Measurements from ENCODE around the gene EPHA1.

Gene EPHA1

DNA sequence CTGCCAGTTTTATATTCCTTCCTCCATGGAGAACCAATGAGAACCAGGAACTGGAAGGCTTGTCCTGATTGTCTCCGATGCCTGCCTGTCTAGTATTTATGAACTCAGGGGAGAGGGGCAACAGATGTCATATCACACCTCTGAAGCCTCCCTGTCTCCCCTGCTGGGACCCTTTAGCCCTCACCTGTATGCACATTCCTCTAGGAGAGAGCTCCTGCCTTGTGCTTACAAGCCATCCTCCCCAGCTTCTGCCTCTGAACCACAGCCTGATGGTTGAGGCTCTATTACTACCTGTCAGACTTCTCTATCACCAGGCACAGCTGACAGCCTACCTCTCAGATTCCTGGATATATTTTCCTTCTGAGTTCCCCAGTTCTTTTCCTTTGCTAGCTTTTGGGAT lies 40.3 kb downstream of the EPHA1 start:
- DNase-seq, result no peak

DNA sequence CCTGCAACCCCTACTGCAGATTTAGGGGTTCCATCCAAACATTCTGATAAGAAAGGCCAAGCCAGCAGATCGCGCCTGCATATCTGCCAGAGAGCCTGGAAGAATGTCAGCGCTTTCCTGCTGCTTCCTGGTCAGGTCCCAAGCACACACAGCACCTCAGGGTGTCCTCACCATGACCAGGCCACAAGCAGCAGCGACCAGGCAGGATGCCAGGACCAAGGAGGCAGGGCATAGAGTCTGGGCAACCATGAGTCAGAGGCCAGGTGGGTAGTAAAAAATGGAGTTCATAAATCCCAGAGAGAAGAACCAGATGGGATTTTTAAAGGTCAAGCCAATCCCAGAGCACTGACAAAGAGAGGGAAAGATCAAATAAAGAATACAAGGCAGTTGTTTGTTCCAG lies 40.7 kb downstream of the EPHA1 start:
- DNase-seq, result no peak

DNA sequence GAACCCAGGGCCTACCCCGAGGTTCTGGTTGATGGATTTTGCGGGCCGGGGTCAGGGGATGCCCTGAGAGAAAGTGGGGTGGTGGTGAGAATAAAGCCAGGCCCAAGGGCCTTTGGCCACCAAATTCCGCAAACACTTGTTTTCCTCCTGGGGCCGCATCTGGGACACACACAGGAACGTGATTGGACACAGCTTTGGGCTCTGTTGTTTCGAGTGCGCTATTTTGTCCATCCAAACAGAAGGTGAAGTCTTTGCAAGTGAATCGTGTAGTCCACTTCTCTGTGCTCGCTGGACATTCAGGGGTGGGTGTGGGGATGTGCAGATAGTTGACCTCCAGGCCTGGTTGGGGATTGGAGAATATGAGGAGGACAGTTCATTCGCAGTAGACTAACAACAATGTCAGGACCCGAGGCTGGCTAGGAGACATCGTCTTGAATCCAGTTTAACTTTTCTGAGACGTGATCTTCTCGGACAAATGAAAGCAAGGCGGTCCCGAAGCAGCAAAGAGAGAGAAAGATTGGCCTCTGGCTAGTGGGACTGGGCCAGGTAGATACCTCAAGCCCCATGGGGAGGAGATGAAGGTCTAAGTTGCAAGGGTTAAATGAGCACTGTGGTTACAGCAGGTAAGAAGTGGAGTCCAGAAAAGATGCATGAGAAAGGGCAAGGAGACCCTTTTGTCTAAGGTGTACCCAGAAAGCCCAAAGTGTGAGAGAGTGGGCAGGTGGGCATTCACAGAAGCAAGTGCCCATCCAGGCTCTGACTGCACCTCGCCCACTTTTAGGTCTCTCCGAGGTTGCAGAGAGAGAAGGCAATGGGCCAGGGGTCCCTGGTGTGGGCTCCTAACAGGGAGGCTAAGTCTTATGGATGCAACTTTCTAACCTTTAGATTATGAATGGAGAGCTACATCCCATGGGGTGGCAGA lies 45.4 kb downstream of the EPHA1 start:
- no peak for DNase-seq

DNA sequence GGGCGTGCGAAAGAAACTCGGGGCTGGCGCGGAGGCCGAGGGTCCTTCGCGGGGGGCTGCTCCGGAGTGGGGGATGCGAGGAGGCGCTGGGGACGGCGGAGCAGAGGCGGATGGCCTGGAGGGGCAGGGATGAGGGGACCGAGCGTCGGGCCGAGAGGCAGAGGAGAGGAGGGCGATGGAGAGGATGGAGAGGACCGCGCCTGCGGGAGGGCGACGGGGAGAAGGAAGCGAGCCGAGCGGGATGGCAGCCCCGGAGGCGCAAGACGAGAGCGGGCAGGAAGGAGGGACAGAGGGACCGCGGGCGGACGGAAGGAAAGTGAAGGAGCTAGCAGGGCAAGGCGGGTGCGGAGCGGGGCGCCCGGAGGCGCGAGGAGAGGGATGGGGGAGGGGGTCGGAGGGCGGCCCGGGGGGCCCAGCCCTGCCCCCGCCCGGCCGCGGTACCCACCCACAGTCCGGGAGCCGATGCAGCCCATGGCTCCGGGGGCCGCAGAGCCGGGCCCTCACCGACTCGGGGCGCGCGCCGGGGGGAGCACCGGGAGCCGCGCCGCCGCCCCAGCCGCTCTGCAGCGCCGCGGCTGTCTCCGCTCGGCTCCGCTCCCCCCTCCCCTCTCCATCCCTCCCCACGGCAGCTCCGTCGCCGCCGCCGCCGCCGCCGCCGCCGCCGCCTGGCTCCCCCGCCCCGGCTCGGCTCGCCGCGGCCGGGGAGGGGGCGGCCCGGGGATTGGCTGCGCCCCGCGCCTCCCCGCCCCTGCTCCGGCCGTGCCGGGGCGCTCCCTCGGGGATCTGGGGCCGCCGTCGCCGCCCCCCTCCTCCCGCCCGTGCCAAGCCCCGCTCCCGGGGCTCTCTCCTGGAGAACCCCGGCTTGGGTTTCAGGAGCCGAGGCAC lies 46.3 kb downstream of the EPHA1 start, which contains the start of gene FAM131B:
Gene FAM131B (minus strand): TSS at position 583 of the 885 bp plus-strand sequence. CDS start 110 bp downstream, at position 473.
- peak; percentile 38 for DNase-seq

DNA sequence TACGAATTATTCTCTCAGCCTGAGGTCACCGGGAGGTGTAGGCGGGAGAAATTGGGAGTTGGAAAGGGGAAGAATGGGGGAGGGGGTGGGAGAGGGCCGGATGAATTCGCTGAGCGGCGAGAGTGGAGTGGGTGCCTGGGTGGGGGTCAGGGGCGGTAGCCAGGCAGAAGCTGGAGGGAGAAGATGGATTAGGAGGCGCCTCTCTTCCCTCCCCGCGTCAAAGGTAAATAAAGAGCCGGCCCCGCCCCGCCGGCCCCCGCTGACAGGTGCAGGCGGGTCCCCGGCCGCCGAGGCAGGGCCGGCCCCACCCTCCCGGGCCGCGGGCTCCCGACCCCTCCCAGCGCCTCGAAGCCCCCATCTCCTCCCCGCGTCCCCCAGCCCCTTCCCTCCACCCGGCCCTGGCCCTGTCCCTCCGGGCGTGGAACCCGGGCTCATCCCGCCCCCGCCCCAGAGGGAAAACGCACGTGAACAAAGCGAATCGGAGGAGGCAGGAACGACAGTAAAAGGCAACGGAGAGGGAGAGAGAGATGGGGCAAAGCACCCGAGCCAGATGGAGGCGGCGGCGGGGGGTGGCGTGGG lies 47.0 kb downstream of the EPHA1 start:
- DNase-seq, result no peak

DNA sequence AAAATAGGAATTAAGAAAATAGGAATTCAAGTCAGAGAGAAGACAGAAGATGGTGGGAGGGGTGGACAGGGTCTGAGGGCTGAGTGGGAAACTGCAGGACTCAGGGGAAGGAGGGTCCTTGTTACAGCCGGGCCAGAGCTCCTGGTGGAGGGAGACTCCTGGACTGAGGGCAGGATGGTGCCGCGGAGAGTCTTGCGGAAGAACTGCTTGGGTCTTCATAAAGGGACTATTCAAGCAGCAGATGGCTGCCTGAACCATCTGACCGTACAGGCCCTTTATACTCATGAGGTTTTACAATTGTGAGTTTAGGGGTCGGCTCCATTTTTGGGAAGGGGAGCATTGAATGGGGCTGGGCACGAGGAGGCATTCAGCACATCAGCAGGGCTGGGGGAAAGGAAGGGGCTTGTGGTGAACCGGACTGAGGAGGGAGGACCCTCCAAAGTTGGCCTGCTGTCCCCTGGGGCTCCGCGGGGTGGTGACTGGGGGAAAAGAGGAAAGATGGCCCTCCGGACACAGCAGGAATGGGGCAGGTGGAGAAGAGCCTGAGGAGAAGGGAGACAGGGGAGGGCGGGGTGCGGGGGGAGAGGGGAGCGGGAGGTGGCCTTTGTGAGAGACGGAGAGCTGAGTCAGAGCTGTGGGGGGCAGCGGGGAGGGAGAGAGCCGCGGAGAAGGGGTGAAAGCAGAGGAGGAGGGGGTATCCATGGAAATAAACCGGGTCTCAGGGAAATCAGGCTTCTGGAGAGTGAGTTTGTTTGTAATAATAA lies 47.7 kb downstream of the EPHA1 start:
- no peak for DNase-seq

DNA sequence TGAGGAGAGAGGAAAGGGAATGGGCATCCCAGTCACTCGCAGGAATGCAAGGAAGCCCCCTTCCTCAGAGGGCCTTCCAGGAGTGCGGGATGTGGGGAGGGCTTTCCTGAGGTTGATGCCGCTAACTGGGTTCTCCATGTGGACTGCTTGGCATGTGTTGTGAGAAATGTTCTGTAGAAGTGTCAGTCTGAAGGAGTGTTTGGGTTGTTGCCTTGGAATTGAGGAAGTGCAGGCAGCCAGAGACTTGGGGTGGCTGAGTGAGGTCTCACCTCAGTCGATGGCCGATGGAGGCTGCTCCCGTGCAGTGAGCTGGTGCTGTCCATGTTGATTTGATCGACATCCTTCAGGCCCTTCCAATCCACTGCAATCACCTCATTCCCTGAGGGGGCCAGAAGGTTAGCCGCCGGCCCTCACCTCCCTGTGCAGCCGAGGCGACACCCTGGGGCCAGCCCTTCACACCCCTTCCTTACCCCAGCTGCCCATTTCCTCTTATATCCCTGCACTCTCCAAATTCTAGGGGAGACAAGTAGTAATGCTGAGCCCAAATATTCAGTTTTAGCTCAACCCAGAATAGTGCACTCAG lies 48.8 kb downstream of the EPHA1 start:
- DNase-seq, result no peak

DNA sequence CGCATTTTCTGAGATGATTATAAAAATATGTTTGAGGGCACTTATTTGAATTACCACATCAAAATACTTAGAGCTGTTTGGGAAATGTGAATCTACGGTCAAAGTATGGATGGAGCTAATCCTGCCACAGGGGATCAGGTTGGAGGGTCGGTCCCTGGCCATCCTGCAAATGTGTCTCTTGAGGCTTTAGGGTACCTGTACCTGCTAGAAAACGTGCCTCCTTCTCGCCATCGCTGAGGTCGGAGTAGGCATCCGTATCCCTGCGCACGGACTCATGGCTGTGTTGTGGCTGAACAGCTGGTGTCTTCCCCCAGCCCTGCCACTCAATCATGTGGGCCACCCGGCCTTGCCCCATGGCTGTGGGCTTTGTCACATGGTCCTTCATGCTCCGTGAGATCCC lies 50.0 kb downstream of the EPHA1 start:
- DNase-seq, result no peak

DNA sequence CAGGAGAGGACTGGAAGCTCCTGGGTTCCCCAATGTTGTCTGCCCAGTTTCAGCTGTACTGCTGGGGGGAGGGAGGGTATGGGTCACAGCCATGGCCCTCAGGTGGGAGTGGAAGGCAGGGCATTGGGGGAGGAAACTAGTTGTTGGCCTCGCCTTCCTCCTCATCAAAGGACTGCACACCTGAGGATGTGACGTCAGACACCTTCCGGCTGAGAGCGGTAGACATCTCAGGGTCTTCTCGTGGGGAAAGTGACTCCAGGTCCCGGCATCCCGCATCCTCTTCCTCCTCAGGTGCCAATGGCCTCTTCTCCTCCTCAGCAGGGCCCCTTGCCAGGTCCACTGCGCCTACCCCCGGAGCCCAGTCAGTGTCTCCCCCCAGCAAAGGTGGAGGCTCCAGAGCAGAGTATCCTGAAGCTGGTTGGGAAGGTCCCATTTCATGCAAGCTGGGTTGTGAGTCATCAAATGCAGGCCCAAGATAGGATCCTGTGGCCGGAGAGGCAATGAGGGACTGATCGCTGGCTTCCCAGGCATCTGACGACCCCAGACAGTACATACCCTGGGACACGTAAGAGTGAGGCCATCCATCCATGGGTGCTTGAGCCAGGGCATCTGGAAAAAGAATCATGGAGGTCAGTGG lies 52.1 kb downstream of the EPHA1 start:
- DNase-seq, result no peak

DNA sequence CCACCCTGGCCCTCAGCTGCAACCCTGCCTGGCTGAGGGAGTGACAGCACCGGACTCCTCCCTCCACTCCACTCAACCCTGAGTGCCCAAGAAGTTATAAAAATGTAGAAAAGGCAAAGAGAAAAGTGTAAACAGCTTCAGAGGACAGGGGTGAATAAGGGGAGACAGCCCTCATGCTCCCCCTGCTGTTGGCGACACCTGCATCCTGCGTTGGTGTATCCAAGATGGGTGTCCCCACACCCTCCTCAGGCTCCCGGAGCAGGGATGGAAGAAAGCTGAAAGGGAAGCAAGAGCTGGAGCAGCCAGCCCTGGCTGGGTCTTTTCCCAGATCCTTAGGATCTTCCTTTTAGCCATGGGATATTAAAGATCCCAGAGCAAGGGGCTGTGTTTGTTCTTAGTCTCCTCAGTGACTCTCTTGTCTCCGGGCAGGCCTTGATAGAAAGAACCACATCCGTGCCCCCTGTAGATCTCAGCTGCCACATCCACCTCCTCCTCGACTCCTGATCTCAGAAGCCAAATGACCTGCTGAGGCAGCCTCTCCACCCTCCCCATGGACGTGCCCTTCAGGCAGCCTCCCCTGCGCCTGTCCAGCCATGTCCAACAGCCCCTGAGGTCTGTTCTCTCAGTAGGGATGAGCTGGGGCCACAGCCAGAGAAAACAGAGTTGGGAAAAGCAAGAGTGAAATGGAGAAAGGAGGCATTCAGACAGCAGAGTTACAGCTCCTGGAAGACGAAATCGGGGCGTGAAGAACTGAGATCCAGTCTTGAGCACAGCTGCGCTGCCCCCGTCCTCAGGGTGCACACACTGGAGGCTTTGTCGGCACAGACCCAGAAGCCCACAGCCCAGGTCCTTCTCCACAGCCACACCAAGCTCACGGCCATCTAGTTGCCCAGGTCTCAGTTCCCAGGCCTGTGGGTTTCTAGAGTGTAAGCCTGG lies 52.9 kb downstream of the EPHA1 start:
- no peak for DNase-seq

DNA sequence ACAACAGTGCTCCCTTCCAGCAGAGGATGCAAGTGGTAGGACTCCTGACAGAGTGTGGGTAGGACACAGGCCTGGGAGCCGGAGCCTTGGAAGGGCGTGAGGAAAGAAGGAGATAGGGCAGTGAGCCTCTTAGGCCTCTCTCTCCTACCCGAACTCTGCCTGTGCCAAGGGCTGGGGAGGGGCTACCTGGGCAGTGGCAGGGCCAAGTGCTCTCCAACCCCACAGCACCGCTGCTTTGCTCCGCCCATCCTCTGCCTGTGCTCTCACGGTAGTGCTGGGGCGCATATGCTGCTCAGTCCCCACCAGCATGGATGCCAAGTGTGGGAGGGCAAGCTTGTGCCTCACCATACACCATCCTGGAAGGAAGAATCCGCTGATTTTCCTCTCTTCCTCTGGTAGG lies 53.7 kb downstream of the EPHA1 start:
- DNase-seq, result no peak

DNA sequence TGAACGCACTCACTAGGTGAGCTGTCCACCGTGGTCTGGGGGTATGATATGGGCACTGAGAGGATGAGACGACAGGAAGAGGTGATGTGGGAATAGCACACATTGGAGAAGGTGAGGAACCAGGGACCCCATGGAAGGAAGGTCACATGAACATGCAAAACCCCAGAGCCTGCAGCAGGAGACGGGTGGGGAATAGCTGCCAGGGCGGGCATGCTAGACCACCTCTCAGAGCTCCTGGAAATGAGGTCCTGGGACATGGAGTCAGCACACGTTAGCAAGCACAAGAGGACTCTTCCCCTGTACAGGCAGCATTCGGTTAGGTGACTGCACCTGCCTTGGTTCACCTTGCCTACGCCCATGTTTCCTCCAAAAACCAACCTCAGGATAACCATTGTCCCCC lies 54.3 kb downstream of the EPHA1 start:
- DNase-seq, result no peak

DNA sequence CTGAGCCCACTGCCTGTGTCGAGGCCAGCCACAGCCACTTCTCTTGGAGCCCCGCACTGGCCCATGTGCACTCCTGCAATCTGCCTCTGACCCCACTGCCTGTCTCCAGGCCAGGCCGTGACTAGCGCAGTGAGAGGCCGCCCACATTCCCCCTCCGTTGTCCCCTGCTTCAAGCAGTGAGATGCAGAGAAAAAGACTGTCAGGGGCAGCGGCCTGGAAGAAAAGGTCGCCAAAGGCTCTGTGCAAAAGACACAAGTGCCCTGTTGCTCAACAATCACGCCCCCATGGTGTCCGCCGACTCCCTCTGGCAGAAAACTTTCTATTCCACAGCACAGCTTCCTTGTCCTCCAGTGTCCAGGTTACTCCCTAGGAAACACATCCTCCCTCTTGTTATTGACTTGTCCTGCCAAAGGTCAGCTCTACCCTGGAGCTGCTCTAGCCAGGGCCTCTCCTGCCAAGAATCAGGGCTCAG lies 56.1 kb downstream of the EPHA1 start:
- no peak for DNase-seq

DNA sequence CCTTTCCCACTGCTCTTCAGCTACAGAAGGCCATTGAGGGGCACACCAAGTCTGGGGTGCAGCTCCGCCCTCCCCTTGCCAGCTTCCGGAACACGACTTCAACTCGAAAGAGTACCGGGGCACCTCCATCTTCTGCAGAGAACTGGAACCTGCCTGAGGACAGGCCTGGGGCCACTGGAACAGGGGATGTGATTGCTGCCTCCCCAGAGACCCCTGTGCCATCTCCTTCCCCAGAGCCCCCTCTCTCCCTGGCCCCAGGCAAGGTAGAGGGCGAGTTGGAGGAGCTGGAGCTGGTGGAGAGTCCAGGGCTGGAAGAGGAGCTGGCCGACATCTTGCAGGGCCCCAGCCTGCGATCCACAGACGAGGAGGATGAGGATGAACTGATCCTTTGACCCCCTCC lies 57.1 kb downstream of the EPHA1 start:
- DNase-seq, result no peak

DNA sequence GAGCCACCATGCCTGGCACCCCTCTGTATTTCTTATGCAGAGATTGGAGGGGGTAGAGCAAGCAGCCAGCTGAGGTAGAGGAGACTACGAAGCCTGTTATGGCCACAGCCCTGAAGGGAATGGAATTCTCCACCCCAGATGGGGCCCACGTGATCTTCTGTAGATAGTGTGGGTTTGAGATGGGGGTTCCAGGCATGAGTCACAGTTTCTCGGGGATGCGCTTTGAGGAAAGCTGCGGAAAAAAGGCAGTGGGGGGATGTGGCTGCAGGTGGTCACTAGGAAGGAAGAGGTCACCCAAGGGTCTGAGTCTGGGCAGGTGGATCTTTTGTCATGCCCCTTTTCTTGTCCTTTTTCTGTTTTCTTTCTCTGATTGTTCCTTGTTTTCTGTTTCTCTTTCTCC lies 57.6 kb downstream of the EPHA1 start:
- no peak for DNase-seq

DNA sequence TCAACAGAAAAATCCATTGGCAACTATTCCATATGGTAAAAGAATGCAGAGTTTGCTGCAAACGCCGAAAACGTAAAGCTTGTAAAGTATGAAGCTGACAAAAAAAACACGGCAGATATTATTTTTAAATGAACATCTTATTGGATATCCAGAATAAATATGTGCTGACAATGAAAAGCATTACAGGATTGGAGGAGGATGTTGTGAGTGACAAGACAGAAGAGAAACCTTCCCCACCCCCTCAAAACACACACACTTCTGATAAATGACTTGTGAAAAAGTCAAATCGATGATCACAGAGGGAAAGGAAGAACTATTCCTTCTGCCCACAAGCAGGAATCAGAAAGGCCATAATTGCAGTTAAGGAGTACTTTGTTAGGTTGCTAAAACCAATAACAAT lies 60.7 kb downstream of the EPHA1 start:
- DNase-seq, result no peak

DNA sequence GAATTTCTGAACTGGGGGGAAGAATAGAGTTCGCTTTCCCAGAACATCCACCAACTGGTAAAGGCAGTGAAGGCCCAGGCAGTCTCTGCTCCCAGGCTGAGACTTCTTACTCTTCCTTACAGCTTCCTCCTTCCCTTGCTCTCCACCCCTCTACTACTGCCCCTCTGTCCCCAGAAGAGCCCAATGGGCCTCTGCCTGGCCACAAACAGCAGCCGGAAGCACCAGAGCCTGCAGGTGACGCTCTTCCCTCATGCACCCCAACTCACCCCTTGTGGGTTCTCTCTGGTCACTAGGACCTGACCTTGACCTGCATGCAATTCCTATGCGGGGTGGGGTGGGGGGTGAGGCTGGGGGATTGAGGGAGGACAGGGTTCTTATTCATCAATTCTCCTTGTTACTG lies 62.6 kb downstream of the EPHA1 start:
- DNase-seq, result no peak

DNA sequence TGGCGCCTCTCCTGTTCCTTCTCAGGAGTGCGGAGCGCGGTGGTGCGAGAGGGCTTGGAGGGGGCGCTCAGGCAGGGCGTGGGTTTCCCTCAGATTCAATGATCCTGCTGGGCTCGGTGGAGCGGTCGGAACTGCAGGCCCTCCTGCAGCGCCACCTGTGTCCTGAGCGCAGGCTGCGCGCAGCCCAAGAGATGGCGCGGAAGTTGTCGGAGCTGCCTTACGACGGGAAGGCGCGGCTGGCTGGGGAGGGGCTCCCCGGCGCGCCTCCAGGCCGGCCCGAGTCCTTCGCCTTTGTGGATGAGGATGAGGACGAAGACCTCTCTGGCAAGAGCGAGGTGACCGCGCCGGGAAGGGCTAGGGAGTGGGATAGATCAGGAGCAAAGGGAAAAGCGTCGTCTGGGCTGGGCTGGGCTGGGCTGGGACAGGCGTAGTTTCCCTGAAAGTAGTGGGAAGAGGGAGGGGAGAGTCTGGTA lies 63.2 kb downstream of the EPHA1 start:
- peak; percentile 49 for DNase-seq

DNA sequence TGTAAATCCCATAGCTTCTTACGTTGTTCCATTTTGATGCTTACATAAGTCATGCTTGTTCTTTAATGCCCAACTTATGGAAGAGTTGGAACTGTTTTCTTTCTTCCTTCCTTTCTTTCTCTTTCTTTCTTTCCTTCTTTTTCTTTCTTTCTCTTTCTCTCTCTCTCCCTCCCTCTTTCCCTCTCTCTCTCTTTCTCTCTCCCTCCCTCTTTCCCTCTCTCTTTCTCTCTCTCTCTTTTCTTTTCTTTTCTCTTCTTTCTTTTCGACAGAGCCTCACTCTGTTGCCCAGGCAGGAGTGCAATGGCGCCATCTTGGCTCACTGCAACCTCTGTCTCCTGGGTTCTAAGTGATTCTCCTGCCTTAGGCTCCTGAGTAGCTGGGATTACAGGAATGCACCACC lies 65.1 kb downstream of the EPHA1 start:
- DNase-seq, result no peak

DNA sequence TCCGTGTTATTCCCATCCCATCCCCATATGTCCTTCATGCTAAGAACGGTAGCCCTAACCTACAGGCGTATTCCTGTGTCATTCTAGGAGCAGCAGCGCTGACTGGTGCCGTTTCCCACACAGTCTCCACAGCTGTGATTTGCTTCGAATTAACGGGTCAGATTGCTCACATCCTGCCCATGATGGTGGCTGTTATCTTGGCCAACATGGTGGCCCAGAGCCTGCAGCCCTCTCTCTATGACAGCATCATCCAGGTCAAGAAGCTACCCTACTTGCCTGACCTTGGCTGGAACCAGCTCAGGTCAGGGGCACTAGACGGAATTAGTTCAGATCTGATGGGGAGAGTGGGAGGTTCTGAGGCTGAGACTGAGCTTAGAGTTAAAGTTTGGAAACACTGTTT lies 66.8 kb downstream of the EPHA1 start:
- no peak for DNase-seq
